H1 (cell line): ENCODE results near the gene OR2L8. TPM values are rescaled to one million over a fixed set of nuclear protein-coding genes. Genes with fewer than 3 reads are reported as not detected.

Source experiments
- CTCF ChIA-PET: fragments of 300-600 bp; sonication (Branson Sonifier 250); formaldehyde crosslinking; loops from one replicate; lab custom pipeline; 2021; ENCODE audit not compliant: partially characterized antibody; lab: Charles Lee
- POLR2A ChIA-PET: fragments of 300-600 bp; sonication (Branson Sonifier 250); formaldehyde crosslinking; loops from one replicate; lab custom pipeline; 2021; ENCODE audit warnings: inconsistent platforms; ENCODE audit not compliant: partially characterized antibody; lab: Charles Lee
- DNase-seq, 2 experiments: peaks; one replicate each; pipeline versions ENCODE4 v3.0.0 to v3.0.0-alpha.2; 2010 to 2022; ENCODE audit warnings: low spot score in 2 of 2, low read depth in 1 of 2, mixed read lengths in 1 of 2
- FAIRE-seq: peaks from 2 replicates; lab custom pipeline; 2011; peaks lifted over from hg19 to GRCh38; lab: Jason Lieb, UNC
- H2AFZ ChIP-seq: 2 replicates; pipeline ENCODE4 v1.8.1; 2012; ENCODE audit warnings: low read length, inconsistent platforms
- H2AK5ac ChIP-seq: 2 replicates; pipeline ENCODE4 v1.6.1; 2013; ENCODE audit warnings: low read depth, low read length
- H2BK120ac ChIP-seq: replicated peaks from 2 replicates; pipeline ENCODE3; 2013; ENCODE audit warnings: low read depth, low read length, inconsistent platforms
- H2BK12ac ChIP-seq: 2 replicates; pipeline ENCODE4 v1.6.1; 2013; ENCODE audit warnings: low read depth, low read length
- H2BK15ac ChIP-seq: 2 replicates; pipeline ENCODE4 v1.6.1; 2013; ENCODE audit warnings: low read length
- H2BK20ac ChIP-seq: 2 replicates; pipeline ENCODE4 v1.6.1; 2013; ENCODE audit warnings: low read length
- H2BK5ac ChIP-seq: 2 replicates; pipeline ENCODE4 v1.6.1; 2013; ENCODE audit warnings: low read depth, low read length
- H3K14ac ChIP-seq: 2 replicates; pipeline ENCODE4 v1.6.1; 2013; ENCODE audit warnings: inconsistent platforms; ENCODE audit not compliant: insufficient read length
- H3K18ac ChIP-seq: 2 replicates; pipeline ENCODE4 v1.6.1; 2013; ENCODE audit warnings: low read length; ENCODE audit errors: extremely low read depth
- H3K23ac ChIP-seq: 2 replicates; pipeline ENCODE4 v1.6.1; 2013; ENCODE audit warnings: inconsistent platforms; ENCODE audit not compliant: insufficient read length
- H3K23me2 ChIP-seq: 2 replicates; pipeline ENCODE4 v1.6.1; 2013; ENCODE audit warnings: low read depth, low read length
- H3K27ac ChIP-seq: 2 replicates; pipeline ENCODE4 v1.6.1; 2011; ENCODE audit warnings: low read depth, low read length, inconsistent platforms
- H3K27me3 ChIP-seq, 4 experiments: replicated peaks in 1 of 4; 1 replicate in 1 of 4; 2 replicates in 3 of 4; pipeline versions ENCODE4 v1.6.1 to v1.8.1; 2011 to 2013; ENCODE audit warnings: low read length in 3 of 4, mild to moderate bottlenecking in 3 of 4, inconsistent platforms in 2 of 4, mixed read lengths in 2 of 4, moderate library complexity in 1 of 4; ENCODE audit not compliant: control insufficient read depth in 3 of 4, insufficient read depth in 3 of 4; ENCODE audit errors: extremely low read depth in 1 of 4
- H3K36me3 ChIP-seq, 4 experiments: 2 replicates each; pipeline versions ENCODE4 v1.6.1 to v1.8.1; 2011 to 2013; ENCODE audit warnings: mild to moderate bottlenecking in 4 of 4, low read length in 3 of 4, moderate library complexity in 2 of 4, control low read depth in 1 of 4, inconsistent platforms in 1 of 4; ENCODE audit not compliant: insufficient read depth in 4 of 4, control insufficient read depth in 2 of 4
- H3K4ac ChIP-seq: replicated peaks from 2 replicates; pipeline ENCODE3; 2013; ENCODE audit warnings: low read length, low read depth, mixed read lengths, inconsistent platforms; ENCODE audit not compliant: insufficient read length
- H3K4me1 ChIP-seq, 4 experiments: replicated peaks in 1 of 4; 1 replicate in 1 of 4; 2 replicates in 3 of 4; pipeline versions ENCODE4 v1.6.1 to v1.8.1; 2011 to 2013; ENCODE audit warnings: low read length in 3 of 4, inconsistent platforms in 2 of 4, mixed read lengths in 1 of 4; ENCODE audit not compliant: insufficient read depth in 4 of 4, control insufficient read depth in 3 of 4
- H3K4me2 ChIP-seq, 2 experiments: 2 replicates each; pipeline versions ENCODE4 v1.6.1 to v1.8.1; 2011 to 2013; ENCODE audit warnings: low read depth in 2 of 2, low read length in 2 of 2, control low read depth in 1 of 2, inconsistent platforms in 1 of 2, mild to moderate bottlenecking in 1 of 2; ENCODE audit not compliant: insufficient read depth in 1 of 2
- H3K4me3 ChIP-seq, 4 experiments: fragments of 200-600, 300-600 bp in 1 of 4; sonication (generic), shearing (Covaris generic), sonication (Bioruptor Twin) in 1 of 4; 2 replicates each; pipeline versions ENCODE4 v1.5.1 to v1.8.1; 2011 to 2016; ENCODE audit warnings: low read length in 4 of 4, low read depth in 3 of 4, control low read depth in 2 of 4, inconsistent platforms in 2 of 4, mild to moderate bottlenecking in 2 of 4, mixed read lengths in 1 of 4, moderate library complexity in 1 of 4; ENCODE audit not compliant: insufficient read depth in 2 of 4; ENCODE audit errors: extremely low read depth in 1 of 4
- H3K56ac ChIP-seq: replicated peaks from 2 replicates; pipeline ENCODE3; 2013; ENCODE audit warnings: low read depth, mild to moderate bottlenecking, mixed read lengths, low read length, inconsistent platforms; ENCODE audit not compliant: insufficient read length
- H3K79me1 ChIP-seq: 2 replicates; pipeline ENCODE4 v1.6.1; 2013; ENCODE audit warnings: low read depth, low read length, control low read depth
- H3K79me2 ChIP-seq, 2 experiments: 2 replicates each; pipeline versions ENCODE4 v1.6.1 to v1.8.1; 2012 to 2013; ENCODE audit warnings: low read length in 2 of 2, mild to moderate bottlenecking in 2 of 2, inconsistent platforms in 1 of 2; ENCODE audit not compliant: insufficient read depth in 2 of 2, control insufficient read depth in 1 of 2
- H3K9ac ChIP-seq, 4 experiments: replicated peaks in 1 of 4; 1 replicate in 1 of 4; 2 replicates in 3 of 4; pipeline versions ENCODE4 v1.6.1 to v1.8.1; 2011 to 2013; ENCODE audit warnings: low read depth in 3 of 4, low read length in 3 of 4, control low read depth in 2 of 4, mild to moderate bottlenecking in 2 of 4, moderate library complexity in 2 of 4, inconsistent platforms in 1 of 4; ENCODE audit errors: extremely low read depth in 1 of 4
- H3K9me3 ChIP-seq, 2 experiments: 2 replicates each; pipeline versions ENCODE4 v1.6.1 to v1.8.1; 2012 to 2013; ENCODE audit warnings: mild to moderate bottlenecking in 2 of 2, moderate library complexity in 2 of 2, control low read depth in 1 of 2, inconsistent platforms in 1 of 2, low read depth in 1 of 2, low read length in 1 of 2, mixed read lengths in 1 of 2; ENCODE audit not compliant: insufficient read depth in 2 of 2
- H4K20me1 ChIP-seq, 2 experiments: replicated peaks in 1 of 2; 2 replicates each; pipeline versions ENCODE3 to v1.8.1; 2011 to 2013; ENCODE audit warnings: inconsistent platforms in 2 of 2, low read length in 2 of 2, mild to moderate bottlenecking in 1 of 2; ENCODE audit not compliant: insufficient read depth in 2 of 2, control insufficient read depth in 1 of 2
- H4K5ac ChIP-seq: 2 replicates; pipeline ENCODE4 v1.6.1; 2013; ENCODE audit warnings: low read length, low read depth, mixed read lengths, inconsistent platforms; ENCODE audit not compliant: insufficient read length
- H4K8ac ChIP-seq: 2 replicates; pipeline ENCODE4 v1.8.0; 2013; ENCODE audit warnings: mild to moderate bottlenecking, moderate library complexity, low read length, inconsistent platforms; ENCODE audit not compliant: insufficient read depth; ENCODE audit errors: extremely low read depth
- H4K91ac ChIP-seq: replicated peaks from 2 replicates; pipeline ENCODE3; 2013; ENCODE audit warnings: low read length, mixed read lengths, inconsistent platforms; ENCODE audit not compliant: insufficient read length
- ASH2L ChIP-seq: fragments of 200-600, 300-600 bp; sonication (generic); IDR thresholded peaks from one replicate; pipeline ENCODE4 v1.7.1; 2017; ENCODE audit warnings: low read length
- WGBS, 2 experiments: shearing (Covaris generic) in 1 of 2; methylation state at CpG; one replicate each; pipeline versions ENCODE4 v1.1.6 to v1.1.7; 2013 to 2015; ENCODE audit warnings: low lambda C conversion rate in 2 of 2, mixed read lengths in 2 of 2, inconsistent platforms in 1 of 2, low coverage in 1 of 2, missing lambda C conversion rate in 1 of 2; ENCODE audit not compliant: insufficient replicate concordance in 2 of 2, insufficient coverage in 1 of 2, insufficient read length in 1 of 2; ENCODE audit errors: extremely low coverage in 1 of 2, missing lambda C conversion rate in 1 of 2; 5-methylcytosine and 5-hydroxymethylcytosine counted together
- polyA plus RNA-seq, 7 experiments: library from polyadenylated mRNA; depleted of rRNA in 3 of 7; stranded (reverse) in 5 of 7; unstranded in 2 of 7; fragments of >200 nt in 5 of 7; fragments of 200-250 nt in 2 of 7; gene quantifications; 1 replicate in 5 of 7; 2 replicates in 1 of 7; 4 replicates in 1 of 7; pipeline versions ENCODE4 v1.2.1 to v1.2.3, GENCODE V29; 2011 to 2013; ENCODE audit warnings: missing spikeins in 2 of 7, mixed read lengths in 2 of 7
- total RNA-seq: library from RNA; stranded (reverse); fragmentation: NEBNext Ultra II Directional; extraction: Animal tissue kit (Norgen Biotek cat#: 25700); gene quantifications from 2 replicates; pipeline ENCODE4 v1.2.1, GENCODE V29; 2021

Gene OR2L8
- total and polyA plus RNA-seq, 2 of the 8 experiments (the other 6 are each of a cell fraction or from before 2014, with no cell fraction given) = not detected

- no peak overlapping the region for H2BK5ac ChIP-seq
- no peak overlapping the region for H3K9ac ChIP-seq
- ChIA-PET POLR2A (no interaction called here), CTCF (interaction anchor here (0.9 kb wide), 1 partner anchor 24 kb away, joined by 3 read pairs; no protein-coding TSS in a partner anchor)
- no peak overlapping the region for H2BK12ac ChIP-seq
- H3K56ac ChIP-seq = no peak overlapping the region
- no peak overlapping the region for H3K14ac ChIP-seq
- no peak overlapping the region for H3K4ac ChIP-seq
- H3K4me2 ChIP-seq = no peak overlapping the region
- no peaks in the 10 kb centered on the region for H3K23me2 ChIP-seq
- no peak overlapping the region for H2BK20ac ChIP-seq
- DNase-seq = no peak
- TF ChIP-seq ASH2L = no peak
- no peak overlapping the region for H4K8ac ChIP-seq
- H3K9me3 ChIP-seq = peaks cover 44 to 47% of the 10 kb centered on the region in 2 experiments
- no peak for FAIRE-seq
- no peak overlapping the region for H4K5ac ChIP-seq
- no peak overlapping the region for H3K27ac ChIP-seq
- no peaks in the 10 kb centered on the region for H3K79me1 ChIP-seq
- H4K20me1 ChIP-seq = no peaks in the 10 kb centered on the region
- WGBS, 2 experiments = 88% methylated on average over 3 of the region's 3 CpGs; no CpG with 5 or more reads in 1 of the 2 experiments
- H2AK5ac ChIP-seq = no peak overlapping the region
- H3K79me2 ChIP-seq = no peaks in the 10 kb centered on the region
- H3K27me3 ChIP-seq = no peaks in the 10 kb centered on the region
- no peak overlapping the region for H2BK120ac ChIP-seq
- H3K36me3 ChIP-seq = no peaks in the 10 kb centered on the region; a peak in 1 of 8 replicates
- no peaks in the 10 kb centered on the region for H3K4me1 ChIP-seq
- H3K18ac ChIP-seq = no peak overlapping the region
- H4K91ac ChIP-seq = no peak overlapping the region
- no peak overlapping the region for H2AFZ ChIP-seq
- H2BK15ac ChIP-seq = no peak overlapping the region
- no peak overlapping the region for H3K4me3 ChIP-seq
- H3K23ac ChIP-seq = no peak overlapping the region
These were observed 24.7 kb upstream of the OR2L8 start for GRCh38 chr1:247923941-247924340.
